Endothelial cell (in vitro differentiated cells): ENCODE measurements around the gene KRTAP9-1. TPM values are rescaled to one million over a fixed set of nuclear protein-coding genes. Genes with fewer than 3 reads are reported as not detected.
"Not testable (repeated sequence)": the region's sequence is repeated elsewhere in the genome, so short reads cannot be mapped to it uniquely, and the experiment has no call there.

ENCODE experiments used
- DNase-seq: peaks from one replicate; pipeline ENCODE4 v3.0.0; 2021; ENCODE audit warnings: low spot score
- H3K27ac Mint-ChIP-seq: one replicate; pipeline ENCODE4 v1.8.0; 2021; ENCODE audit warnings: mixed read lengths, inconsistent platforms; ENCODE audit not compliant: unreplicated experiment
- H3K27me3 Mint-ChIP-seq: one replicate; pipeline ENCODE4 v1.8.0; 2021; ENCODE audit warnings: mild to moderate bottlenecking, moderate library complexity, mixed read lengths, inconsistent platforms; ENCODE audit not compliant: unreplicated experiment
- H3K36me3 Mint-ChIP-seq: one replicate; pipeline ENCODE4 v1.8.0; 2021; ENCODE audit warnings: mild to moderate bottlenecking, low read depth, mixed read lengths, inconsistent platforms; ENCODE audit not compliant: unreplicated experiment
- H3K4me1 Mint-ChIP-seq: one replicate; pipeline ENCODE4 v1.8.0; 2021; ENCODE audit warnings: mild to moderate bottlenecking, mixed read lengths, inconsistent platforms; ENCODE audit not compliant: unreplicated experiment
- H3K4me3 Mint-ChIP-seq: one replicate; pipeline ENCODE4 v1.8.0; 2021; ENCODE audit warnings: mild to moderate bottlenecking, mixed read lengths, inconsistent platforms; ENCODE audit not compliant: unreplicated experiment
- H3K9me3 Mint-ChIP-seq: one replicate; pipeline ENCODE4 v1.8.0; 2021; ENCODE audit warnings: mixed read lengths, inconsistent platforms; ENCODE audit not compliant: unreplicated experiment
- CTCF ChIP-seq: fragments of 200-600 bp; sonication (generic); IDR thresholded peaks from one replicate; pipeline ENCODE4 v1.5.0; 2021; ENCODE audit warnings: antibody characterized with exemption; ENCODE audit not compliant: unreplicated experiment
- total RNA-seq: library from RNA; stranded (reverse); fragmentation: NEBNext Ultra II Directional; extraction: Animal tissue kit (Norgen Biotek cat#: 25700); gene quantifications from one replicate; pipeline ENCODE4 v1.2.1, GENCODE V29; 2021; ENCODE audit not compliant: unreplicated experiment

Gene KRTAP9-1
- total RNA-seq, 1 donor from 2014 or later = not detected

- TF ChIP-seq CTCF = no peak
- Mint-ChIP-seq H3K27me3 (no peaks in the 10 kb centered on the region), H3K27ac (no peak overlapping the region), H3K4me1 (no peaks in the 10 kb centered on the region), H3K36me3 (no peaks in the 10 kb centered on the region), H3K9me3 (no peaks in the 10 kb centered on the region), H3K4me3 (no peak overlapping the region)
- no peak for DNase-seq
Measured at GRCh38 chr17:41153856-41154255, 35.8 kb upstream of the KRTAP9-1 start.

- not testable (repeated sequence) for H3K4me1 Mint-ChIP-seq, H3K36me3 Mint-ChIP-seq, H3K27ac Mint-ChIP-seq, H3K4me3 Mint-ChIP-seq, DNase-seq, H3K9me3 Mint-ChIP-seq, H3K27me3 Mint-ChIP-seq
Measured at GRCh38 chr17:41160190-41160589, 29.5 kb upstream of the KRTAP9-1 start.

GRCh38 chr17:41160648-41161047, 29.0 kb upstream of the KRTAP9-1 start, which contains the start of gene KRTAP4-4:
TSS of gene KRTAP4-4 (minus strand) at chr17:41160748. CDS start at chr17:41160691, 57 bp downstream.
- H3K4me3 Mint-ChIP-seq = no peak within 1 kb of the TSS
- H3K4me1 Mint-ChIP-seq = no peaks in the 10 kb centered on the region
- H3K9me3 Mint-ChIP-seq = no peaks in the 10 kb centered on the region
- DNase-seq = no peak
- no peaks in the 10 kb centered on the region for H3K36me3 Mint-ChIP-seq
- TF ChIP-seq CTCF = no peak
- H3K27ac Mint-ChIP-seq = no peak within 1 kb of the TSS
- H3K27me3 Mint-ChIP-seq = no peaks in the 10 kb centered on the region

GRCh38 chr17:41163828-41164227, 25.9 kb upstream of the KRTAP9-1 start:
- no peak for TF ChIP-seq CTCF
- no peaks in the 10 kb centered on the region for H3K9me3 Mint-ChIP-seq
- no peak for DNase-seq
- no peaks in the 10 kb centered on the region for H3K36me3 Mint-ChIP-seq
- H3K27me3 Mint-ChIP-seq = no peaks in the 10 kb centered on the region
- H3K4me3 Mint-ChIP-seq = no peak overlapping the region
- H3K4me1 Mint-ChIP-seq = no peaks in the 10 kb centered on the region
- no peak overlapping the region for H3K27ac Mint-ChIP-seq

- no peak for TF ChIP-seq CTCF
- Mint-ChIP-seq H3K4me3 (no peak overlapping the region), H3K9me3 (no peaks in the 10 kb centered on the region), H3K27ac (no peak overlapping the region), H3K4me1 (no peaks in the 10 kb centered on the region), H3K27me3 (no peaks in the 10 kb centered on the region), H3K36me3 (no peaks in the 10 kb centered on the region)
- no peak for DNase-seq
Measured at GRCh38 chr17:41167561-41167960, 22.1 kb upstream of the KRTAP9-1 start.

- Mint-ChIP-seq H3K27me3 (no peaks in the 10 kb centered on the region), H3K9me3 (no peaks in the 10 kb centered on the region), H3K27ac (no peak within 1 kb of the TSS), H3K4me1 (no peaks in the 10 kb centered on the region), H3K36me3 (no peaks in the 10 kb centered on the region), H3K4me3 (no peak within 1 kb of the TSS)
- no peak for TF ChIP-seq CTCF
- DNase-seq = no peak
Measured at GRCh38 chr17:41168121-41168520, 21.6 kb upstream of the KRTAP9-1 start, which contains the start of gene KRTAP4-3. TSS of gene KRTAP4-3 (minus strand) at chr17:41168221. CDS start at chr17:41168172, 49 bp downstream.
